ENCODE data around the gene ACSL3.

DNA sequence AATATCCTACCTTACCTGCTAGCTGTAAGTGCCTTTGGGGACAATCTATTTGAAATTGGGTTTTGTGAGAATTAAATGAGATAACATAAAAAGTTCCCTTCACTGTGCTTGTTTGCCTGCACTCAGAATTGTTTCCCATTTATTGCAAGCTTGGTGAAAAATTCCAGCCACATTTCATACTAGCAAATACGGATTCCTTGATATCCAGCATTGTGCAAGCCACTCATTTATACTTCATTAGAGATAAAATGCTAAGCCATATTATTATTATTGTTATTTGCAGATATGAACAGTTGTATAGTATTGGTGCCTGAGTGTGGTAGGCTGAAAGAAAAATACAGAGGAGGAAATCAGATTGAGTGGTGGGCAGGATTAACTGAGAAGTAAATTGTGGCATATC, 31.9 kb downstream of the ACSL3 start:
- TF ChIP-seq, protein P1, sequence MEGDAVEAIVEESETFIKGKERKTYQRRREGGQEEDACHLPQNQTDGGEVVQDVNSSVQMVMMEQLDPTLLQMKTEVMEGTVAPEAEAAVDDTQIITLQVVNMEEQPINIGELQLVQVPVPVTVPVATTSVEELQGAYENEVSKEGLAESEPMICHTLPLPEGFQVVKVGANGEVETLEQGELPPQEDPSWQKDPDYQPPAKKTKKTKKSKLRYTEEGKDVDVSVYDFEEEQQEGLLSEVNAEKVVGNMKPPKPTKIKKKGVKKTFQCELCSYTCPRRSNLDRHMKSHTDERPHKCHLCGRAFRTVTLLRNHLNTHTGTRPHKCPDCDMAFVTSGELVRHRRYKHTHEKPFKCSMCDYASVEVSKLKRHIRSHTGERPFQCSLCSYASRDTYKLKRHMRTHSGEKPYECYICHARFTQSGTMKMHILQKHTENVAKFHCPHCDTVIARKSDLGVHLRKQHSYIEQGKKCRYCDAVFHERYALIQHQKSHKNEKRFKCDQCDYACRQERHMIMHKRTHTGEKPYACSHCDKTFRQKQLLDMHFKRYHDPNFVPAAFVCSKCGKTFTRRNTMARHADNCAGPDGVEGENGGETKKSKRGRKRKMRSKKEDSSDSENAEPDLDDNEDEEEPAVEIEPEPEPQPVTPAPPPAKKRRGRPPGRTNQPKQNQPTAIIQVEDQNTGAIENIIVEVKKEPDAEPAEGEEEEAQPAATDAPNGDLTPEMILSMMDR (IDR thresholded peaks at IDR 0.05), result no peak
- TF ChIP-seq POLR2A (IDR thresholded peaks at IDR 0.05), result no peak
